GM21515 (cell line): ENCODE data around the gene VNN1.

ENCODE experiments used
- ATAC-seq: cut with Tn5 transposase; IDR thresholded peaks from one replicate; pipeline ENCODE4 v1.9.1; 2021; ENCODE audit not compliant: unreplicated experiment

The VNN1 gene

GRCh38 chr6:132713352-132714134 lies at the start of gene VNN1:
TSS of gene VNN1 (minus strand) at chr6:132714055. CDS start at chr6:132714035, 20 bp downstream.
- ATAC-seq = peak; percentile 79

- ATAC-seq = peak; percentile 93
Observed at GRCh38 chr6:132763269-132763668, 49.4 kb upstream of the VNN1 start.

GRCh38 chr6:132760256-132760655 lies 46.4 kb upstream of the VNN1 start:
- no peak for ATAC-seq

- no peak for ATAC-seq
Observed at GRCh38 chr6:132758689-132759088, 44.8 kb upstream of the VNN1 start.

GRCh38 chr6:132752255-132752654 lies 38.4 kb upstream of the VNN1 start:
- no peak for ATAC-seq

- ATAC-seq = no peak
Observed at GRCh38 chr6:132751828-132752227, 38.0 kb upstream of the VNN1 start.

GRCh38 chr6:132751306-132751705 lies 37.5 kb upstream of the VNN1 start:
- ATAC-seq = peak; percentile 40

GRCh38 chr6:132750455-132751248 lies 36.8 kb upstream of the VNN1 start:
- peak; percentile 82 for ATAC-seq

GRCh38 chr6:132749111-132749510 lies 35.3 kb upstream of the VNN1 start:
- no peak for ATAC-seq

- no peak for ATAC-seq
Observed at GRCh38 chr6:132748446-132748845, 34.6 kb upstream of the VNN1 start.

GRCh38 chr6:132746048-132746447 lies 32.2 kb upstream of the VNN1 start:
- no peak for ATAC-seq

- ATAC-seq = no peak
Observed at GRCh38 chr6:132742495-132742894, 28.6 kb upstream of the VNN1 start.

- no peak for ATAC-seq
Observed at GRCh38 chr6:132741281-132741680, 27.4 kb upstream of the VNN1 start.

- no peak for ATAC-seq
Observed at GRCh38 chr6:132736239-132736638, 22.4 kb upstream of the VNN1 start.

GRCh38 chr6:132734694-132735236 lies 20.9 kb upstream of the VNN1 start:
- ATAC-seq = no peak

- ATAC-seq = no peak
Observed at GRCh38 chr6:132733814-132734213, 20.0 kb upstream of the VNN1 start.

- ATAC-seq = no peak
Observed at GRCh38 chr6:132733283-132733682, 19.4 kb upstream of the VNN1 start.

GRCh38 chr6:132731086-132731485 lies 17.2 kb upstream of the VNN1 start:
- no peak for ATAC-seq

GRCh38 chr6:132730560-132730959 lies 16.7 kb upstream of the VNN1 start:
- ATAC-seq = no peak

- ATAC-seq = no peak
Observed at GRCh38 chr6:132728616-132729015, 14.8 kb upstream of the VNN1 start.

GRCh38 chr6:132726608-132726975 lies 12.7 kb upstream of the VNN1 start:
- no peak for ATAC-seq
